NB4 (cell line): ENCODE results near the gene DPP10.

Experiments
- DNase-seq: peaks from one replicate; pipeline ENCODE4 v3.0.0; 2010; ENCODE audit warnings: low read depth
- H3K4me3 ChIP-seq: one replicate; pipeline ENCODE4 v1.5.1; 2011; ENCODE audit warnings: mild to moderate bottlenecking, low read depth, low read length, moderate library complexity
- CTCF ChIP-seq: IDR thresholded peaks from one replicate; pipeline ENCODE4 v1.5.1; 2012; ENCODE audit warnings: low read depth, low read length
- MAX ChIP-seq: IDR thresholded peaks from 2 replicates; pipeline ENCODE4 v1.6.1; 2011; ENCODE audit warnings: low read depth, low read length
- MYC ChIP-seq: IDR thresholded peaks from 2 replicates; pipeline ENCODE4 v1.6.1; 2011; ENCODE audit warnings: low read depth, low read length
- POLR2A ChIP-seq: IDR thresholded peaks from 2 replicates; pipeline ENCODE4 v1.6.1; 2011; ENCODE audit warnings: mild to moderate bottlenecking; ENCODE audit not compliant: insufficient read length; ENCODE audit errors: extremely low read depth

Gene DPP10

GRCh38 chr2:115874427-115874826 is 1432.0 kb downstream of the DPP10 start:
- H3K4me3 ChIP-seq = no peak overlapping the region
- TF ChIP-seq POLR2A (no peak), MAX (no peak), CTCF (no peak), MYC (no peak)
- DNase-seq = no peak

- TF ChIP-seq MYC = no peak
- peak; percentile 31 for TF ChIP-seq CTCF
- DNase-seq = peak; percentile 9
- H3K4me3 ChIP-seq = no peak overlapping the region
Observed at GRCh38 chr2:115880558-115880957, 1438.1 kb downstream of the DPP10 start.

- H3K4me3 ChIP-seq = no peak overlapping the region
- TF ChIP-seq CTCF = no peak
Observed at GRCh38 chr2:115887209-115887776, 1444.9 kb downstream of the DPP10 start.

More at GRCh38 chr2:115887209-115887776, 1444.9 kb downstream of the DPP10 start:
- DNase-seq = no peak
